VCaP (cell line): ENCODE data around the gene MCOLN1.
"Not testable (repeated sequence)": the region's sequence is repeated elsewhere in the genome, so short reads cannot be mapped to it uniquely, and the experiment has no call there.

Experiments used
- H3K27ac ChIP-seq: fragments of 450-650 bp; 2 replicates; pipeline ENCODE4 v1.5.1; 2017
- TF ChIP-seq, protein P1 (sequence below): fragments of 450-650 bp; conservative IDR thresholded peaks from 2 replicates; pipeline ENCODE4 v1.5.1; 2017; ENCODE audit warnings: mild to moderate bottlenecking, moderate library complexity

Gene MCOLN1

DNA sequence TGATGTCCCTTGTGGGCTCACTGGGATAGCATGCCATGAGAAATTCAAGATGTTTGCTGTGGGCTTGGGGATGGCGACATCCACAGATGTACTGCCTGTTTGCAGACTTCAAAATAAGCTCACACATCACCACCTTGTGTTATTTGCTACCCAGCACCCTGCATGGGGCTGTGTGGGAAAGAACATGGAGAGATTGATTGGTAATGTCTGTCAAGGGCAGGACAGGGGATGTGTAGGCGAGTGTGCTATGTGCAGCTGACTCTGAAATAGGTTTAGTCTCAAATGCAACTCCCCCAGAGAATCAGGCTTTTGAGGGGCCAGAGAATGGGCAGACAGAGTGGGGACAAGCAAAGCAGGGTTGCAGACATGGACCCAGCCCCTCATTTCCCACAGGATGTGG is 37.8 kb downstream of the MCOLN1 start:
- no peak overlapping the region for H3K27ac ChIP-seq
- TF ChIP-seq, protein P1, sequence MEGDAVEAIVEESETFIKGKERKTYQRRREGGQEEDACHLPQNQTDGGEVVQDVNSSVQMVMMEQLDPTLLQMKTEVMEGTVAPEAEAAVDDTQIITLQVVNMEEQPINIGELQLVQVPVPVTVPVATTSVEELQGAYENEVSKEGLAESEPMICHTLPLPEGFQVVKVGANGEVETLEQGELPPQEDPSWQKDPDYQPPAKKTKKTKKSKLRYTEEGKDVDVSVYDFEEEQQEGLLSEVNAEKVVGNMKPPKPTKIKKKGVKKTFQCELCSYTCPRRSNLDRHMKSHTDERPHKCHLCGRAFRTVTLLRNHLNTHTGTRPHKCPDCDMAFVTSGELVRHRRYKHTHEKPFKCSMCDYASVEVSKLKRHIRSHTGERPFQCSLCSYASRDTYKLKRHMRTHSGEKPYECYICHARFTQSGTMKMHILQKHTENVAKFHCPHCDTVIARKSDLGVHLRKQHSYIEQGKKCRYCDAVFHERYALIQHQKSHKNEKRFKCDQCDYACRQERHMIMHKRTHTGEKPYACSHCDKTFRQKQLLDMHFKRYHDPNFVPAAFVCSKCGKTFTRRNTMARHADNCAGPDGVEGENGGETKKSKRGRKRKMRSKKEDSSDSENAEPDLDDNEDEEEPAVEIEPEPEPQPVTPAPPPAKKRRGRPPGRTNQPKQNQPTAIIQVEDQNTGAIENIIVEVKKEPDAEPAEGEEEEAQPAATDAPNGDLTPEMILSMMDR, result no peak

DNA sequence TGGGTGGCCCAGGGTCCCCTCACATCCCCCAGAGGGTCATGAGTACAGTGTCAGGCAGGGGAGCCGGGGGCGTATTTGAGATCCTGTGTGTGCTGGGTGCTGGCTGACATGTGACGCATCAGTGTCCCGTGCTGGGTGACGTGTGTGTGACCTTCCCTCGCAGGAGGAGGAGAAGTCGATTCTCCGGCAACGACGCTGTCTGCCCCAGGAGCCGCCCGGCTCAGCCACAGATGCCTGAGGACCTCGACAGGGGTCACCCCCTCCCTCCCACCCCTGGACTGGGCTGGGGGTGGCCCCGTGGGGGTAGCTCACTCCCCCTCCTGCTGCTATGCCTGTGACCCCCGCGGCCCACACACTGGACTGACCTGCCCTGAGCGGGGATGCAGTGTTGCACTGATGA is 38.9 kb downstream of the MCOLN1 start:
- H3K27ac ChIP-seq, result no peak overlapping the region
- TF ChIP-seq, protein P1, result no peak

DNA sequence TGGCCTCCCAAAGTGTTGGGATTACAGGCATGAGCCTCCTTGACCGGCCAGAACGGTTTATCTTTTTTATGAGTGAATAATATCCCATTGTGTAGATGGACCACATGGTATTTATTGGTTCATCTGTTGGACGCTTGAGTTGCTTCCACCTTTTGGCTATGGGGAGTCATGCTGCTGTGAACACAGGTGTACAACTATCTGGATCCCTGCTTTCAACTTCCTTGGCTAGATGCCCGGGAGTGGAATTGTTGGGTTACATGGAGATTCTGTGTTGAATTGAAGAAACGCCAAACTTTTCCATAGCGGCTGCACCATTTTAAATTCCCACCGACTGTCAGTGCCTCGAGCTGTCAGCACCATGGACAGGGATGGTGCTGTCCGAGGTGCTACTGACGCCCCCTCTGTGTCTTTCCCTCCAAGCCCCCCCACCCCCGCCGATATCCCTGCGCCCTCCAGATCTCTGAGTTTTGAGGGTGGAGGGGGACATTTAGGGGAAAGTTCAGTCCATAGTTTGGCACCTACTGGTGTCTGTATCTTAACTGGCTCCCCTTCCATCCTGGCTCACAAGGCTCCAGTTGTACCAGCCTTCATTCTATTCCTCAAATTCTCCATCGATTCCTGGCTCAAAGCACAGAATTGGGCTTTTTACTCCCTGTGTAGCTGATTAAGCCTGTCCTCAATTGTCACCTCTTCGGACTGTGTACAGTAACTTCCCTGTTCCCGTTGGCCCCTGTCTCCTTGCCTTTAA is 40.4 kb downstream of the MCOLN1 start:
- TF ChIP-seq, protein P1, result no peak
- H3K27ac ChIP-seq, result no peak overlapping the region

DNA sequence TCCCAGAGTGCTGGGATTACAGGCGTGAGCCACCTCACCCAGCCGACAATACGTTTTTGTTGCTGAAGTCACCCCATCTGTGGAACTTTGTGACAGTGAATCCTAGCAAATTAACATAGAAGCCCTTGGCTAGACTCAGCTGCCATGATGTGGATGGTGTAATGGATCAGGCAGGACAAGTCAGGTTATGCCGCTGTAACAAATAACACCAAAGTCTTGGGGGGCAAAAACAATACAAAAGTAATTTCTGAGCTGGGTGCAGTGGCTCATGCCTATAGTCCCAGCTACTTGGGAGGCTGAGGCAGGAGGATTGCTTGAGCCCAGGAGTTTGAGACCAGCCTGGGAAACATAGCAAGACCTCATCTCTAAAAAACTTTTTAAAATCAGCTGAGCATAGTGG is 42.4 kb downstream of the MCOLN1 start:
- H3K27ac ChIP-seq, result no peak overlapping the region
- TF ChIP-seq, protein P1, result no peak

DNA sequence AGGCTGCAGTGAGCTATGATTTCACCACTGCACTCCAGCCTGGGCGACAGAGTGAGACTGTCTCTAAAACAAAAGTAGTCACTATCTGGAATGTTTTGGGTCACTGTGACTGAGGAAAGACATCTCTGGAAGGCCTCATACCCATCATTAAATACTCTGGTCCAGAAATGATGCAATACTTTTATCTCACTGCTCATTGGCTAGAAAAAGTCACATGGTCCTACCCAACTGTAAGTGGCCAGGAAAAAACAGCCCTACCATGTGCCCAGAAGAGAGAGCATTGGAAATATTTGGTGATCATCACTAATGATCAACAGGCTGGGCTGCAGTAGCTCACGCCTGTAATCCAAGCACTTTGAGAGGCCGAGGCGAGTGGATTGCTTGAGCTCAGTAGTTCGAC is 42.9 kb downstream of the MCOLN1 start:
- TF ChIP-seq, protein P1, result no peak
- no peak overlapping the region for H3K27ac ChIP-seq

DNA sequence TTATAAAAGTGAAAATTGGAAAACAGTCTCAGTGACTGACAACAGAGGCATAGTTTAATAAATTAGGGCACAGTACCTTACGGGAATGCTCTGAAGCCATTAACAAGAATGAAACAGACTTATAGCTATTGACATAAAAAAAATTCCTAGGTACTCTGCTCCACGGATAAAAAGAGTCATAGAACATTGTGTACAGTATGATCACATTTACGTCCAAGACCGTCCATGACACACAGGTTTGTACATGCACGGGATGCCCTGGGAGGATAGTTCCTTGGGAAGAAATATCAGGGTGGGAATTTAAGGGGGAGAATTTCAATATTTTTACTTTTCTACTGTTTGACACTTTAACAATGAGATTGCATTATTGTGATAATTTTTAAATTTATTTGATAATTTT is 48.3 kb downstream of the MCOLN1 start:
- H3K27ac ChIP-seq, result no peak overlapping the region
- TF ChIP-seq, protein P1, result no peak

DNA sequence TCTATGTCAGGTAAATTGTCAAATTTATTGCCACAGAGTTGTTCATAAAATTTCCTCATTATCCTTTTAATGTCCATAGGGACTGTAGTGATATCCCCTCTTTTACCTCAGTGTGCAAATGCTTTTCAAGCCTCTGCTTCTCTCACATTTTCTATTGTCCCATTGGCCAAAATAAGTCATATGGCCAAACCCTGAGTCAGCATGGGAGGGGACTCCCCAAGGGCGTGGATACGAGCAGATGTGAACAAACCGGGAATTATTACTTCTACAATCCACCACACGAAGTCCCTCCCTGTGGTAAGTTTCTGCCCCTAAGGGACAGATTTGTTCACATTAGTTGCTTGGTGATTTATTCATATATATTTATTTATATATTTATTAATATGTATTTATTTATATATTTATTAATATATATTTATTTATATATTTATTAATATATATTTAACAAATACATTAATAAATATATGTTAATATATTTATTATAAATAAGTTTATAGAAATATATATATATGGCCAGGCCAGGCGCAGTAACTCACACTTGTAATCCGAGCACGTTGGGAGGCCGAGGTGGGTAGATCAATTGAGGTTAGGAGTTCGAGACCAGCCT is 53.1 kb downstream of the MCOLN1 start:
- no peak overlapping the region for H3K27ac ChIP-seq
- TF ChIP-seq, protein P1, result no peak

DNA sequence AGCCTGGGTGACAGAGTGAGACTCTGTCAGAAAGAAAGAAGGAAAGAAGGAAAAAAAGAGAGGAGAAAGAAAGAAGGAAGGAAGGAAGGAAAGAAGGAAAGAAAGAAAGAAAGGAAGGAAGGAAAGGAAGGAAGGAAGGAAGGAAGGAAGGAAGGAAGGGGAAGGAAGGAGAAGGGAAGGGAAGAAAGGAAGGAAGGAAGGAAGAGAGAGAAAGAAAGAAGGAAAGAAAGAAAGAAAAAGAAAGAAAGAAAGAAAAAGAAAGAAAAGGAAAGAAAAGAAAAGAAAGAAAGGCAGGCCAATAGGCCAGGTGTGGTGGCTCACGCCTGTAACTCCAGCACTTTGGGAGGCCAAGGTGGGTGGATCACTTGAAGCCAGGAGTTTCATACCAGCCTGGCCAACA is 55.0 kb downstream of the MCOLN1 start:
- H3K27ac ChIP-seq, result not testable (repeated sequence)
